ENCODE data around the gene EML3.
A peak's percentile ranks its signal among the peaks of the same experiment; 100 is the strongest.

EML3 gene

DNA sequence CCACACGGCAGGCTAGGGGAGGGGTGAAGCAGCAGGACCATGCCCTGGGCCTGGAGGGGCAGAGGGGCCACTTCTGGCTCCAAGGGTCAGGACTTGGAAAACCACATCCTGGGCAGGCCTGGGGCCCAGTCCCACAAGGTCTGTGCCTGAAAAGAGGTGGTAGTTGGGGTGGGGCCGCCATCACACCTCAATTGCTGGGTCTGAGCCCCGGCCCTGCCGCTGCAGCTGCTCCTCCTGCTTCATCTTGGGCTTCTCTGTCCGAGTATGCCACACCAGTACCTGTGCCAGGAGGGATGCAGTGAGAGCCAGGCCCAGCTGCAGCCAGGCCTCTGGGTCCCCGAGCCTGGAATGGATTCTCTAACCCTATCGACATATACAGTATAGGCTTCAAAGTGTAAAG lies 2.9 kb upstream of the EML3 start:
- Histone ChIP-seq H3K27ac (ENCODE audit: low read length) (no peak overlapping the region), H3K36me3 (ENCODE audit: control insufficient read depth in 1 of 2, insufficient read depth in 2 of 2, low read length in 2 of 2) (peaks cover 8 to 15% of the 10 kb centered on the region in 2 donors), H3K9me3 (ENCODE audit: control insufficient read depth in 1 of 2, low read length in 2 of 2) (no peaks in the 10 kb centered on the region), H3K4me3 (ENCODE audit: low read depth in 1 of 2, low read length in 2 of 2) (no peak overlapping the region), H3K4me1 (ENCODE audit: control insufficient read depth in 1 of 2, insufficient read depth in 2 of 2, low read length in 2 of 2) (peaks cover 6 to 21% of the 10 kb centered on the region in 2 donors), H3K27me3 (ENCODE audit: low read depth, low read length) (no peaks in the 10 kb centered on the region)

DNA sequence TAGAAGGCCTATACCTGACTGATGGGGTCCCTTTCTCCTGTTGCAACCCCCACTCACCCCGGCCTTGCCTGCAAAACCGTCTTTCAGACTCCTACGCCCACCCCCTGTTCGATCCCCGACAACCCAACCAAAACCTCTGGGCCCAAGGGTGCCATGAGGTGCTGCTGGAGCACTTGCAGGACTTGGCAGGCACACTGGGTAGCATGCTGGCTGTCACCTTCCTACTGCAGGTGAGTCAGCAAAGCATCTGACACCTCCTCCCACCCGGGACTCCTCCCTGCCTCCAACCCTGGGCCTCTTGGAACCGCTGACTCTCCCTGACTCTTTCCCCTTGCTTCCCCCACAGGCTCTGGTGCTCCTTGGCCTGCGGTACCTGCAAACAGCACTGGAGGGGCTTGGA lies 1.7 kb upstream of the EML3 start:
- Histone ChIP-seq H3K9me3 (ENCODE audit: control insufficient read depth in 1 of 2, low read length in 2 of 2) (no peaks in the 10 kb centered on the region), H3K27ac (ENCODE audit: low read length) (no peak overlapping the region), H3K4me3 (ENCODE audit: low read depth in 1 of 2, low read length in 2 of 2) (no peak overlapping the region), H3K36me3 (ENCODE audit: control insufficient read depth in 1 of 2, insufficient read depth in 2 of 2, low read length in 2 of 2) (peaks cover 11 to 15% of the 10 kb centered on the region in 2 donors), H3K27me3 (ENCODE audit: low read depth, low read length) (no peaks in the 10 kb centered on the region), H3K4me1 (ENCODE audit: control insufficient read depth in 1 of 2, insufficient read depth in 2 of 2, low read length in 2 of 2) (peaks cover 5 to 18% of the 10 kb centered on the region in 2 donors)

DNA sequence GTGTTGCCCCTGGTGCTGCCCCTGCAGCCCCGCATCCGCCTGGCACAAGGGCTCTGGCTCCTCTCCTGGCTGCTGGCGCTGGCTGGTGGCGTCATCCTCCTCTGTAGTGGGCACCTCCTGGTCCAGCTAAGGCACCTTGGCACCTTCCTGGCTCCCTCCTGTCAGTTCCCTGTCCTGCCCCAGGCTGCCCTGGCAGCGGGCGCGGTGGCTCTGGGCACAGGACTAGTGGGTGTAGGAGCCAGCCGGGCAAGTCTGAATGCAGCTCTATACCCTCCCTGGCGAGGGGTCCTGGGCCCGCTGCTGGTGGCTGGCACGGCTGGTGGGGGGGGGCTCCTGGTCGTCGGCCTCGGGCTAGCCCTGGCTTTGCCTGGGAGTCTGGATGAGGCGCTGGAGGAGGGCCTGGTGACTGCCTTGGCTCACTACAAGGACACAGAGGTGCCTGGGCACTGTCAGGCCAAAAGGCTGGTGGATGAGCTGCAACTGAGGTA lies 760 bp upstream of the EML3 start:
- Histone ChIP-seq H3K9me3 (ENCODE audit: control insufficient read depth in 1 of 2, low read length in 2 of 2) (no peaks in the 10 kb centered on the region), H3K4me1 (ENCODE audit: control insufficient read depth in 1 of 2, insufficient read depth in 2 of 2, low read length in 2 of 2) (peaks cover 5 to 18% of the 10 kb centered on the region in 2 donors), H3K4me3 (ENCODE audit: low read depth in 1 of 2, low read length in 2 of 2) (peak overlapping the region in 1 of 2 donors; percentile 72), H3K27me3 (ENCODE audit: low read depth, low read length) (no peaks in the 10 kb centered on the region), H3K27ac (ENCODE audit: low read length) (peak overlapping the region; percentile 23), H3K36me3 (ENCODE audit: control insufficient read depth in 1 of 2, insufficient read depth in 2 of 2, low read length in 2 of 2) (peaks cover 15 to 22% of the 10 kb centered on the region in 2 donors)

DNA sequence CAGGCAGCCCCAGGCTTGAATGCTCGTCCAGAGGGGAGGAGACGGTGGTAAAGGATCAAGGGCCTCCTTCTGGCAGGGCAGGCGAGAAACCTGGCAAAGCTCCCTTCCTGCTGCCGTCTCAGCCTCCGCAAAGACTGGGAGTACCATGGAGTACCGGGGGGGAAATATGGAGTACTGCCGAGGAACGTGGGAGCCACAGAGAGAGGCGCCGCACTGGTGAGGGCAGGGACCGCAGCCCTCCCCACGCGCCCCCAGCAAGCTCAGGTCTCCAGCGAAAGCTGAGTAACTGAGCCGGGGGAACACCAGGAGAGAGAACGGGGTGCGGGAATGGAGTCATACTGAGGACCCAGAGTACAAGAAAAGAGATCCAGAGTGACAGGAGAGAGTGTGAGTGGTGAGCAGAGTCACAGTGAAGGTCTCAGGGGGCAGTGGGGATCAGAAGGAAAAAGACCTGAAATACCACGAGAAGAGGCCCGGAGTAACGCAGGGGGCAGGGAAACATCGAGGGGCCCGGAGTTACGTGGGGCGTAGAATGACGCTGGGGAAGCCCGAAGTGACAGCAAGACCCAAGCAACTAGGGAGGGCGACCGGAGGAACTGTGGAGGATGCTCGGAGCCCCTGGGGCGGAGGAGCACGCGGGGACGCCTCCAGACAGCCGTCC lies 740 bp downstream of the EML3 start:
- H3K9me3 ChIP-seq (ENCODE audit: control insufficient read depth in 1 of 2, low read length in 2 of 2) = no peaks in the 10 kb centered on the region
- H3K27ac ChIP-seq (ENCODE audit: low read length) = peak overlapping the region; percentile 91
- H3K36me3 ChIP-seq (ENCODE audit: control insufficient read depth in 1 of 2, insufficient read depth in 2 of 2, low read length in 2 of 2) = peaks cover 23 to 24% of the 10 kb centered on the region in 2 donors

DNA sequence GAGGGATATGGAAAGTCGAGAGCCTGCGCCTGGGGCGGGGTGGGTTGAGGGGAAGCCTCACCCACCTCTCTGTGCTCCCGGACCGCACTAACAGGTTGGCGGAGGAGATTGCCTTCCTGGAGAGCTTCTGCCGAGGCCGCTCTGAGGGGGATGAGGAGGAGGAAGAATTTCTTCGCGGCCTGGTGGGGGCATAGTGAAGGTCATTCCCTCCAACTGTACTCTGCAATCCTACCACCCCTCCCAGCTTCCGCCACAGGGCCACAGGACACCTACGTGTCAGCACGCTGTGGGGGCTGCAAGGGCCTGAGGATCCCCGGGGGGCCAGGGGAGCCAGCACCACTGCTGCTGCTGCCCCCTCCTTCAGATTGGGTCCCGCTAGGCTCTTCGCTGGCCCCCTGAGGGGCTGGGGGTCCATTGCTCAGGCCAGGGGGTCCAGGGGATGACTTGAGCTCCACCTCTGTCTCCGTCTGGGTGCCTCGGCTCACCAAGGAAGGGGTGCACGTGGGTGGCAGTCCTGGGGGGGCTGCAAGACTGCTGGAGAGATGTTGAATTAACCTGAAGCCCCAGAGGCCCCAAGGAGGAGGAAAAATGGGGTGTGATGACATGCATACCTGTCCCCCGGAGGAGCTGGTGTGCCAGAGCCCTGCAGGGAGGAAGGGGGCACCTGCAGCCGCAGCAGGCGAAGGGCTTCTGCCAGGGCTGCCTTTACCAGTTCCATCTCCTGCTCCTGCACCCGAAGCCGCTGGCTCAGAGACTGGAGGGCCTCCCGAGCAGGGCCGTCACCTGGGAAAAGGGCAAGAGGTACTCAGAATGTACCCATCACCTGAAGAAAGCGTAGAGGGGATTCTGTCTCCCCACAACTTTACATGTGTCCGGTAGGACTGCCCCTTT lies 1.5 kb downstream of the EML3 start:
- Histone ChIP-seq H3K27ac (ENCODE audit: low read length) (peak overlapping the region; percentile 91), H3K4me1 (ENCODE audit: control insufficient read depth in 1 of 2, insufficient read depth in 2 of 2, low read length in 2 of 2) (peaks cover 5 to 18% of the 10 kb centered on the region in 2 donors), H3K4me3 (ENCODE audit: low read depth in 1 of 2, low read length in 2 of 2) (peak overlapping the region; percentile 72 to 90), H3K36me3 (ENCODE audit: control insufficient read depth in 1 of 2, insufficient read depth in 2 of 2, low read length in 2 of 2) (peaks cover 16 to 24% of the 10 kb centered on the region in 2 donors), H3K9me3 (ENCODE audit: control insufficient read depth in 1 of 2, low read length in 2 of 2) (no peaks in the 10 kb centered on the region), H3K27me3 (ENCODE audit: low read depth, low read length) (no peaks in the 10 kb centered on the region)

More for the DNA sequence above, 740 bp downstream of the EML3 start:
- H3K4me3 ChIP-seq (ENCODE audit: low read depth in 1 of 2, low read length in 2 of 2) = peak overlapping the region; percentile 72 to 90
- H3K4me1 ChIP-seq (ENCODE audit: control insufficient read depth in 1 of 2, insufficient read depth in 2 of 2, low read length in 2 of 2) = peaks cover 5 to 18% of the 10 kb centered on the region in 2 donors
- no peaks in the 10 kb centered on the region for H3K27me3 ChIP-seq (ENCODE audit: low read depth, low read length)

DNA sequence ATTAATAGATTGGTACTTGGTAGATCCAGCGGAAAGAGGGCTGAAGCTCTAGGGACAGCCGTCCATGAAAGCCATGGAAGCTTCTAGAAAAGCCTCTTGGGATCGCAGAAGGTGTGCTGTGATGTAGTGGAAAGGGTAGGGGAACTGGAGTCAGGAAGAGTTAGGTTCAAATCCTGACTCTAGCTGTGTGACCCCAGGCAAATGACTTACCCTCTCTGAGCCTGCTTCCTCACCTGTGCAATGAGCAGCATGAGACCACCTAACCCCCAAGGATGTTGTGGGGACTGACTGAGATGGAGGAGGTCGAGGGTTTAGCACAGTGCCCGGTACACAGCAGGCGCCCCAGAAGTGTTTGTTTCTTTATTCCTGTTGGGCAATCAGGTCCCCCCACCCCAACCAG lies 2.2 kb downstream of the EML3 start:
- H3K4me3 ChIP-seq (ENCODE audit: low read depth in 1 of 2, low read length in 2 of 2) = no peak overlapping the region
- H3K27me3 ChIP-seq (ENCODE audit: low read depth, low read length) = no peaks in the 10 kb centered on the region
- H3K9me3 ChIP-seq (ENCODE audit: control insufficient read depth in 1 of 2, low read length in 2 of 2) = no peaks in the 10 kb centered on the region
- peaks cover 23 to 24% of the 10 kb centered on the region in 2 donors for H3K36me3 ChIP-seq (ENCODE audit: control insufficient read depth in 1 of 2, insufficient read depth in 2 of 2, low read length in 2 of 2)
- peaks cover 5 to 18% of the 10 kb centered on the region in 2 donors for H3K4me1 ChIP-seq (ENCODE audit: control insufficient read depth in 1 of 2, insufficient read depth in 2 of 2, low read length in 2 of 2)
- no peak overlapping the region for H3K27ac ChIP-seq (ENCODE audit: low read length)

DNA sequence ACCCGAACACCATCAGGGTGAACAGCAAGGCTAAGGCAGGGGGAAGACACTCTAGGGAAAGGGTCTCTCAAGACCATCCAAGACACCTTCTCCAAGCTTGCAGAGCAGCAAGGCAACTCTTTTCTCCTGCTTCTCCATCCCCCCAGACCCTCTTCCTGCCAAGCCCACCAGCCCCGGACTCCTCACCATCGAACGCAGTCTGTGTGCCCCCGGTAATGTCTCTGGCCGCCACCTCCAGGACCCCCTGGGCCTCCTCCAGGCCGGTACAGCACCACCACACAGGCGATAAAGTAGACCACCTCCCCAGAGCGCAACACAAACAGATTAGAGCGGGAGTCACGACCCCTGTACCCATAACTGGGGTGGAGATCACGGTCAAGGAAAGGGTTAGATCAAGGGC lies 3.8 kb downstream of the EML3 start:
- Histone ChIP-seq H3K27me3 (ENCODE audit: low read depth, low read length) (no peaks in the 10 kb centered on the region), H3K9me3 (ENCODE audit: control insufficient read depth in 1 of 2, low read length in 2 of 2) (no peaks in the 10 kb centered on the region), H3K4me3 (ENCODE audit: low read depth in 1 of 2, low read length in 2 of 2) (no peak overlapping the region), H3K4me1 (ENCODE audit: control insufficient read depth in 1 of 2, insufficient read depth in 2 of 2, low read length in 2 of 2) (peaks cover 5 to 18% of the 10 kb centered on the region in 2 donors), H3K36me3 (ENCODE audit: control insufficient read depth in 1 of 2, insufficient read depth in 2 of 2, low read length in 2 of 2) (peaks cover 16 to 29% of the 10 kb centered on the region in 2 donors), H3K27ac (ENCODE audit: low read length) (no peak overlapping the region)

DNA sequence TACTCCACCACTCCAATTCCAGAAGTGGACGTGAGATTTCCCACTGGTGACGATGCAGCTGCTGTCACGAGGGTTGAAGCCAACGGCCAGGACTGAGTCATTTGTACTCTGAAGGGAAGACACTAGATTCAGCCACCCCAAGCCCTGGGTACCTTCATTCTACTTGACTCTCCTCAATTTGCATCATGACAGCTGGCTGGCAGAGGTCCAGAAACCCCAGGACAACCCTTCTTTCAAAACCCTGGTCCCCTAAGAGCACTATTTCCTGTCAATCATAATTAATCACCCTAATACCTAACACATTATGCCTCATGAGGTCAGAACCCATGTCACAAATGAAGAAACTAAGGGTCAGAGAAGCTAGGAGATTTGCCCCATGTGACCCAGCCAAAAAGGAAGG lies 4.9 kb downstream of the EML3 start:
- H3K27me3 ChIP-seq (ENCODE audit: low read depth, low read length) = no peaks in the 10 kb centered on the region
- no peak overlapping the region for H3K4me3 ChIP-seq (ENCODE audit: low read depth in 1 of 2, low read length in 2 of 2)
- H3K4me1 ChIP-seq (ENCODE audit: control insufficient read depth in 1 of 2, insufficient read depth in 2 of 2, low read length in 2 of 2) = peaks cover 5 to 18% of the 10 kb centered on the region in 2 donors
- H3K36me3 ChIP-seq (ENCODE audit: control insufficient read depth in 1 of 2, insufficient read depth in 2 of 2, low read length in 2 of 2) = peaks cover 16 to 29% of the 10 kb centered on the region in 2 donors
- no peaks in the 10 kb centered on the region for H3K9me3 ChIP-seq (ENCODE audit: control insufficient read depth in 1 of 2, low read length in 2 of 2)
- no peak overlapping the region for H3K27ac ChIP-seq (ENCODE audit: low read length)

DNA sequence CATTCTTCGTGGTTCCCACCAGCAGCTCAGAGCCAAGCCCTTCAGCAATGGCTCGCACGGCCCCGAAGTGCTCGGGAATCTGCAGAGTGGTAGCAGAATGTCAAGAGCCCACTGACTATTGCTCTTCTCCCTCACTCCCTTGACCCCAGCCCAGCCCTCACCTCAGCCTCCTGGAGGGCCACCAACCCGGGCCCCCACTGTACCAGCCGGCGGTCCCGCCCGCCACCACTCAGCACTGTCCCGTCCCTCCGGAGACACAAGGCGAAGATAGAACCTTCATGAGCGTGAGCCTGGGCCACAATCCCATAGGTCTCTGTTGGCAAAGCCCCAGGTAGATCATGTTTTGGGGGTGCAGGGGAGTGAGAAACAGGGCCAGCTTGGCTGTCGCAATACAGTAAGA lies 6.7 kb downstream of the EML3 start:
- Histone ChIP-seq H3K36me3 (ENCODE audit: control insufficient read depth in 1 of 2, insufficient read depth in 2 of 2, low read length in 2 of 2) (peaks cover 16 to 36% of the 10 kb centered on the region in 2 donors), H3K9me3 (ENCODE audit: control insufficient read depth in 1 of 2, low read length in 2 of 2) (no peaks in the 10 kb centered on the region), H3K27ac (ENCODE audit: low read length) (no peak overlapping the region)

DNA sequence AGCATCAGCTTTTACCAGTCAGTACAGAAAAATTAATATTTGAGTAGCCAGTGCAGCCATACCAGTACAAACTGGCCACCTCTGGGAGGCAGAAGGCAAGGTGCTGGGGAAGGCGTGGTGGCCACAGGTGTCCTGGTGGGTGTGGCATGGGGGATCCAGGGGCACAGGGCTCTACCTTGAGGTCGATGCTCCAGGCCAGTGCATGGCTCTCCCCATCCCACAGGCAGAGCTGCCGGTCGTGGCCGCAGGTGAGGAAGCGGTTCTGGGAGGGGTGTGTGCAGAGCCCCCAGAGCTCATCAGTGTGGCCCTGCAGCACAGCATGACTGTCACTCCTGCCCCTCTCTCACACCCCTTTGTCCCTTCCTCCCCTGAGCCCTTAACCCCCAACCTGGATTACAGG lies 7.1 kb downstream of the EML3 start:
- peaks cover 3 to 19% of the 10 kb centered on the region in 2 donors for H3K4me1 ChIP-seq (ENCODE audit: control insufficient read depth in 1 of 2, insufficient read depth in 2 of 2, low read length in 2 of 2)
- no peaks in the 10 kb centered on the region for H3K27me3 ChIP-seq (ENCODE audit: low read depth, low read length)
- no peaks in the 10 kb centered on the region for H3K9me3 ChIP-seq (ENCODE audit: control insufficient read depth in 1 of 2, low read length in 2 of 2)
- H3K27ac ChIP-seq (ENCODE audit: low read length) = no peak overlapping the region
- no peak overlapping the region for H3K4me3 ChIP-seq (ENCODE audit: low read depth in 1 of 2, low read length in 2 of 2)
- H3K36me3 ChIP-seq (ENCODE audit: control insufficient read depth in 1 of 2, insufficient read depth in 2 of 2, low read length in 2 of 2) = peaks cover 15 to 37% of the 10 kb centered on the region in 2 donors

More for the DNA sequence above, 6.7 kb downstream of the EML3 start:
- Histone ChIP-seq H3K4me3 (ENCODE audit: low read depth in 1 of 2, low read length in 2 of 2) (no peak overlapping the region), H3K27me3 (ENCODE audit: low read depth, low read length) (no peaks in the 10 kb centered on the region), H3K4me1 (ENCODE audit: control insufficient read depth in 1 of 2, insufficient read depth in 2 of 2, low read length in 2 of 2) (peaks cover 0 to 18% of the 10 kb centered on the region in 2 donors)

DNA sequence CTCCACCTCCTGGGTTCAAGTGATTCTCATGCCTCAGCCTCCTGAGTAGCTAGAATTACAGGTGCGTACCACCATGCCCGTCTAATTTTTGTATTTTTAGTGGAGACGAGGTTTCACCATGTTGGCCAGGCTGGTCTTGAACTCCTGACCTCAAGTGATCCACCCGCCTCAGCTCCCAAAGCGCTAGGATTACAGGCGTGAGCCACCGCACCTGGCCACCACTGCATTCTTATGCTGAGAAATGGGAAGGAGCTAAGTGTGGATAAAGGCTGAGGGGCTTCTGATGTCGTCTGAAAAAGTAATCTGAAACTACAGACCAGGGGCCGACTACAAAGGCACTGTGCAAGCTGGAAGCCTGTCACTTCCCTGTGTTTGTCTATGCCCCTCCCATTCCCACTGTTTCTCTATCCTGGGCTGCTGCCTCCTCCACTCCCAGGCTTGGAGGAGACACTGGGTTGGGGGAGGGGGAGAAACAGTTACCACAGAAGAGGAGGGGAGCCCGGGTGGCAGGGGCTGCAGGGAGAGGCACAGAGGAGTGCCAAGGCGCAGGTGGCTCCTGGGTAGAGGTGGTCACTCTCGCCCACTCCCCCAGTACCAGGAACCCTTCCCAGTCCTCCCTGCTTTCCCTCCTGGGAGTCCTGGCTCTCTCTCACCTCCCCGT lies 8.0 kb downstream of the EML3 start:
- H3K4me1 ChIP-seq (ENCODE audit: control insufficient read depth in 1 of 2, insufficient read depth in 2 of 2, low read length in 2 of 2) = peaks cover 12 to 28% of the 10 kb centered on the region in 2 donors
- no peak overlapping the region for H3K27ac ChIP-seq (ENCODE audit: low read length)
- peaks cover 12 to 37% of the 10 kb centered on the region in 2 donors for H3K36me3 ChIP-seq (ENCODE audit: control insufficient read depth in 1 of 2, insufficient read depth in 2 of 2, low read length in 2 of 2)
- H3K27me3 ChIP-seq (ENCODE audit: low read depth, low read length) = no peaks in the 10 kb centered on the region
- no peak overlapping the region for H3K4me3 ChIP-seq (ENCODE audit: low read depth in 1 of 2, low read length in 2 of 2)
- no peaks in the 10 kb centered on the region for H3K9me3 ChIP-seq (ENCODE audit: control insufficient read depth in 1 of 2, low read length in 2 of 2)
